Stomach (tissue), 4 donors: Measurements from ENCODE around the gene VSTM4.

Experiments
- POLR2A ChIP-seq, 4 donors: fragments of 450-650 bp; IDR thresholded peaks; one replicate each; pipeline ENCODE4 v1.6.1; 2016; ENCODE audit warnings: antibody characterized with exemption in 4 of 4, control low read depth in 2 of 4, mild to moderate bottlenecking in 1 of 4, moderate library complexity in 1 of 4
- POLR2AphosphoS5 ChIP-seq, 3 donors: sonication (generic); formaldehyde crosslinking; IDR thresholded peaks; one replicate each; pipeline ENCODE4 v1.6.1; 2016; ENCODE audit warnings: antibody characterized with exemption in 3 of 3
- TF ChIP-seq, protein P1 (sequence below), 7 experiments: fragments of 450-650 bp in 4 of 7; fragments of 200-600 bp in 3 of 7; sonication (generic) in 3 of 7; IDR thresholded peaks; one replicate each; pipeline ENCODE4 v1.5.1; 2016 to 2019; ENCODE audit warnings: antibody characterized with exemption in 7 of 7, control low read depth in 2 of 7, mild to moderate bottlenecking in 1 of 7

DNA sequence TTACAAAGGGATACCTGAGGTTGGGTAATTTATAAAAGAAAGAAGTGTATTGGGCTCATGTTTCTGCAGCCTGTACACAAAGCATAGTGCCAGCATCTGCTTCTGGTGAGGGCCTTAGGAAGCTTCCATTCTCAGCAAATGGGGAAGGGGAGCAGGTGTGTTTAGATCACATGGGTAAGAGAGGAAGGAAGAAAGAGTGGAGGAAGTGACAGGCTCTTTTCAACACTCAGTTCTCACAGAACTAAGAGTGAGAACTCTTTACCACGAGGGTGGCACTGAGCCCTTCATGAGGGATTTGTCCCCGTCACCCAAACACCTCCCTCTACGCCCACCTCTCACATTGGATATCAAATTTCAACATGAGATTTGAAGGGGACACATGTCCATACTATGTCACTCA, 19.0 kb upstream of the VSTM4 start:
- TF ChIP-seq, protein P1, sequence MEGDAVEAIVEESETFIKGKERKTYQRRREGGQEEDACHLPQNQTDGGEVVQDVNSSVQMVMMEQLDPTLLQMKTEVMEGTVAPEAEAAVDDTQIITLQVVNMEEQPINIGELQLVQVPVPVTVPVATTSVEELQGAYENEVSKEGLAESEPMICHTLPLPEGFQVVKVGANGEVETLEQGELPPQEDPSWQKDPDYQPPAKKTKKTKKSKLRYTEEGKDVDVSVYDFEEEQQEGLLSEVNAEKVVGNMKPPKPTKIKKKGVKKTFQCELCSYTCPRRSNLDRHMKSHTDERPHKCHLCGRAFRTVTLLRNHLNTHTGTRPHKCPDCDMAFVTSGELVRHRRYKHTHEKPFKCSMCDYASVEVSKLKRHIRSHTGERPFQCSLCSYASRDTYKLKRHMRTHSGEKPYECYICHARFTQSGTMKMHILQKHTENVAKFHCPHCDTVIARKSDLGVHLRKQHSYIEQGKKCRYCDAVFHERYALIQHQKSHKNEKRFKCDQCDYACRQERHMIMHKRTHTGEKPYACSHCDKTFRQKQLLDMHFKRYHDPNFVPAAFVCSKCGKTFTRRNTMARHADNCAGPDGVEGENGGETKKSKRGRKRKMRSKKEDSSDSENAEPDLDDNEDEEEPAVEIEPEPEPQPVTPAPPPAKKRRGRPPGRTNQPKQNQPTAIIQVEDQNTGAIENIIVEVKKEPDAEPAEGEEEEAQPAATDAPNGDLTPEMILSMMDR (IDR thresholded peaks at IDR 0.05): no peak
- TF ChIP-seq POLR2AphosphoS5 (IDR thresholded peaks at IDR 0.05) (no peak), POLR2A (IDR thresholded peaks at IDR 0.05) (no peak)
